HG02623 (cell line): ENCODE data around the gene RHBDF2.

Source experiments
- ATAC-seq: cut with Tn5 transposase; IDR thresholded peaks from one replicate; pipeline ENCODE4 v1.9.1; 2021; ENCODE audit warnings: moderate library complexity; ENCODE audit not compliant: unreplicated experiment

RHBDF2 gene

DNA sequence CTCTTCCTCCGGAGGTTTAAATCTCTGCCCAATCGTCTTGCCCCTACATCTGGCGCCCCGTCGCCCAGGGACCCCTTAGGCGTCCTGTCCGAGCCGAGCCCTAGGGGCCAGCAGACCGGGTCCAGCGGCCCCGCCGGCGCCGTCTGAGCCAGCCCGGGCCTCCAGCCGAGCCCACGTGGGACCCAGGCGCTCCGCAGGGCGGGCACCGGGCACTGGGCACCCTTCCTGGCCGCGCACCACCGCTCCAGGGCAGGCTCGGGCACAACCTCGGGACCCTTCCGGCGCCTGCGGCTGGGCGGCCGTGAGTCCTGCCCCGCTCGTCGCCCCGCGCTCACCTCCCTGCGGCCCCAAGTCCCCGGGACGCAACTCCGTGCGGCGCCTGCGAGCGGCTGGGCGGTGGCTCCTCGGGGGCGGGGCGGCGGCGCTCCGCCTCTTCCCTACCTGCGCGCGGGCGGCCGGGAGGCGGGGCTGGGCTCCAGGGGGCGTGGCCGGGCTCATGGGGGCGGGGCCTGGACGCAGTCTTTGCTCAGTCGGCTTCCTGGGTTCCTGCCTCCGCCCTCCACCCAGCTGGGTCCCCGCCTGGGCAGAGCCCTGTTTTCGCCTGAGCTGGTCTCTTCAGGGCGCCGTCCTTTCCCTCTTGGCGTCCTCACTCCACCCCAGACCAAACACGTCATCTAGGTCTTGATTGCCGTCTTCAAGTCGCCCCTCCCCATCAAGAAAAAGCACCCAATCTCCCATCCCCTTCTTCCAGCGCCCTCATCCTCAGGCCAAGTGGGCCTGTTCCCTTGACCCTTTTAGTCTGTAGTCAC, at the start of gene RHBDF2:
Gene RHBDF2, minus strand, starts transcription at position 406 of the 809 bp plus-strand sequence. CDS start 19,899 bp downstream, outside the sequence.
- peak; percentile 64 for ATAC-seq

DNA sequence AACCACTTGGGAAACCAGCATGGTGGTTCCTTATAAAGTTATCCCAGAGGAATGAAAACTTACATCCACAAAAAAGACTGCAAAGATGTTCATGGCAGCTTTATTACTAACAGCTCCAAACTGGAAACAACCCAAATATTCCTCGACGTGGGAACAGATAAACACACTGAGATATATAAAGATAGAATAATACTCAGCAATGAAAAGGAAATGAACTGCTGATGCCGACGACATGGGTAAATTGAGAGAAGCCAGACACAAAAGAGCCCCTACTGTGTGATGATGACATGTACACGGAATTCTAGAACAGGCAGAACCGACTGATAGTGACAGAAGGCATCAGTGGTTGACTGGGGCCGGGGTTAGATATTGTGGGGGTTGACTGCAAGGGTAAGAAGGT, 48.3 kb upstream of the RHBDF2 start:
- no peak for ATAC-seq

DNA sequence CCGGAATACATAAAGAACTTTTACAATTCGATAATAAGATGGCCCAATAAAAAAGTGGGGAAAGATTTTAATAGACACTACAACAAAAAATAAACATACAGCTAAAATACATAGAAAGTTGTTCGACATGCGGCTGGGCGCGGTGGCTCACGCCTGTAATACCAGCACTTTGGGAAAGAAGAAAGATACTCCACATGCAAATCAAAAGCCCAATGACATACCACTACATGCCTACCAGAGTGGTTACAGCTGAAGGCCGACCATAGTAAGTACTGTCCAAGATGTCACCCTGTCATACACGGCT, 47.9 kb upstream of the RHBDF2 start:
- no peak for ATAC-seq

DNA sequence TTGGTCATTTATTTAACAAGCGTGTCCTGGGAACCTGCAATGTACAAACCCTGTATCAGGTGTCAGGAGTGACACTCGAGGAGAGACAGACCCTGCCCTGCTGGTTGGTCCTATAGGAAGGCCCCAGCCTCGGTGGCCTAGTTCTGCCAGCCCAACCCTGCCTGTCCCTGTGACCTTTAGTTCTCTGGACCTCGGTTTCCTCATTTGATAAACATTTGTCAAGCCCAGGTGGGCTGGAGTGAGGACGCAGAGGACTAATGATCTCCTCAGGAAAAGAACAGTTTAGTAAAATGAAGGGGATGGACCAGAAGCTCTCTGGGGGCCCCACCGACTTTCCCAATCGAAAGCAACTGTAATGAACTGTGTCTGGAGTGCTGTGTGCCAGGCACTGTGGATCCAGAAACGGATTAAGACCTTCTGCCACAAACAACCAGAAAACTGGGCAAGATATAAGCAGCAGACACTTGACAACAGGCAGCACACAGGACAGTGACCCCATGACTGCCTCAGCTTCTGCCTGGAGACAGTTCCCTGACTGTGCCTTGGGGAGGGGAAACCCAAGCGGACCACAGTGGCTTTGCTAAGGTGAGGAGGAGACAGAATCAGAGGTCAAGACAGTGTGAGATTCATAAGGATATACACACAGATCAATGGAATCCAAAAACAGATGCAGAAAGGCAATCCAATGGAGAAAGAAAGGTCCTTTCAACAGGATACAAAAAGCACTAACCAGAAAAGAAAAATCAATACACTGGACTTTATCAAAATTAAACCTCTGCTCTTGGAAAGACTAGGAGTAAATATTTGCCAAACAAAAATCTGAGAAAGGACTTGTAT, 47.4 kb upstream of the RHBDF2 start:
- ATAC-seq, result no peak

DNA sequence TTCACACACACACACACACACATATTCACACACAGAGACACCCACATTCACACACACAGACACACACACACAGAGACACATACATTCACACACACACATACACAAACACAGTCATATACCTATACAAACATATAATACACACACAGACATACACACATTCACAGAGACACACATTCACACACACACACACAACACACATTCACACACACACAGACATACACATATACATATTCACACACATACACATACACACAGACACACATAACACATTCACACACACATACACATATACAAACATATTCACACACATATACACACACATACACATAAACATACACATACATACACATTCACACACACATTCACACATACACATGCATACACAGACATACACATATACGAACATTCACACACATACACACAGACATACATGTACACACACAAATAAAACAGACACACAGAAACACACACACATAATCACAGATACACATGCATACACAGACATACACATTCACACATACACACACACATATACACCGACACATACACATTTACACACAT, 46.5 kb upstream of the RHBDF2 start:
- ATAC-seq, result no peak

DNA sequence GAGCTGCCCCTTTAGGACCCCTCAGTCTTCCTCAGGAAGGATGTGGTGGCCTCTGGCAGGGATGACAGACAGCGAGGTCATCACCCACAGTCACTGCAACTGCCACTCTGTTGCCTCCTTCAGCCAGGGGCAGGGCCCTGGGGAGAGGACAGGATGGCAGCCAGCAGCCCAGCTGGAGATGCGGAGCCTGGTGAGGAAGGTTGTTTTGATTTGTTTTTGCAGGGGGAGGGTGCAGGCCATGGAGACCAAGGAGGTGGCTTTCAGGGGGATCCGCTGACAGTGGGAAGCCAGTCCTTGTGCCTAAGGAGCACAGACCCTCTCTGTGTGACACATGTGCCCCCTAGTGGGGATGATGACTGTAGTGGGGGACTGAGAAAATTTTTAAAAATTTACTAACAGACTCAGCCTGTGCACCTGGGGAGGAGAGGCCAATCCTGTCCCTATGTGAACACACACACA, 46.0 kb upstream of the RHBDF2 start:
- no peak for ATAC-seq

DNA sequence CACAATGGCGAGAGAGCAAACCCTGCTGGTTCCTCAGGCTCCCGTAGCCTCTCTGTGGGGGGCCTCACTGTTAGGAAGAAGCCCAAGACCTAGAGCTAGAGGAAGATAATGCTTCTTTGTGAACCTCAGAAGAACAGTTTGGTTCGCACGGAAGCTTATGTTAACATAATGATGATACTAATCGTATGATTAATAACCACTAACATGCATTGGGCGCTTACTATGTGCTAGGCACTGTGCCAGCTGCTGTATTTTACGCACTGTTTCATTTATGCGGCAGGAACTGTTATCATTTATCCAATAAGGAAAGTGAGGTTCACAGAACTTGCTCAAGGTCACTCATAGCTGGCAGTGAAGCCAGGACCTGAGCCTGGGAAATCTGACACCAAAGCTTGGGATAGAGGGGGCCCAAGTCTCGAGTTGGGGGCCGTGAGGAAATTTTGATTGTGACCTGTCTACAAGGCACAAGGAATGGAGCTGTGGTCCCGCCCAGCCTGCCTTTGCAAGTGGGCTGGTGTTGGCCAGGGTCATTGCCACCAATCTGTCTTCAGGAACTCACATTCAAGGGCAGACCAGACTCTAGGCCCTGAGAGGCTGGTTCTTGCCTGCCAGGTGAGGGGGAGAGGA, 45.4 kb upstream of the RHBDF2 start:
- no peak for ATAC-seq

DNA sequence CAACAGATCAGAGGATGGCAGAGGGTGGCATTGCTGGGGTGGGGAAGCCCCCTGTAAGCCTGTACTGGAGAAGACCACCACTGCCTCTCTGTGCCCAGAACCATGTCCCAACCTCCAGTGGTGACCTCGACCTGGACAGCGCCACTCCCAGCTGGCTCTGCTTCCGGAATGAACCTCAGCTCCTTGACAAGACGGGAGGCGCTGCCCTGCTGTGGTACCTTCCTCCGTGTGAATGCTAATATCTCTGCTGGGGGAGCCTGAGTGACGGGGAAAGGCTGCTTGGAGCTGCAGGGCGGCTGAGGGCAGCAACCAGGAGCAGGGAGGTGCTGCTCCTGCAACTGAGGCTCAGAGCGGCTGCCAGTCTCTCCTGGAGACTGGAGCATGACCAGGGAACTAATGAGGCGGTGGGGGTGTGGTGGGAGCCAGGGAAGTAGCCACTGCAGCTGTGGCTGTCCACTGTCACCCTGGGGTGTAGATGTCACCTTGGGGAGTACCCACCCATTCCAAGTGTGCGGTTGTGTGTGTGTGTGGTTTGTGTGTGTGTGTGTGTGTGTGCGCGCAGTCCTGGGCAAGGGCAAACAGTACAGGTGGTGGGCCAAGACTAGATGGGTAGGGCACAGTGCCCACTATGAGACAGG, 44.8 kb upstream of the RHBDF2 start:
- no peak for ATAC-seq

DNA sequence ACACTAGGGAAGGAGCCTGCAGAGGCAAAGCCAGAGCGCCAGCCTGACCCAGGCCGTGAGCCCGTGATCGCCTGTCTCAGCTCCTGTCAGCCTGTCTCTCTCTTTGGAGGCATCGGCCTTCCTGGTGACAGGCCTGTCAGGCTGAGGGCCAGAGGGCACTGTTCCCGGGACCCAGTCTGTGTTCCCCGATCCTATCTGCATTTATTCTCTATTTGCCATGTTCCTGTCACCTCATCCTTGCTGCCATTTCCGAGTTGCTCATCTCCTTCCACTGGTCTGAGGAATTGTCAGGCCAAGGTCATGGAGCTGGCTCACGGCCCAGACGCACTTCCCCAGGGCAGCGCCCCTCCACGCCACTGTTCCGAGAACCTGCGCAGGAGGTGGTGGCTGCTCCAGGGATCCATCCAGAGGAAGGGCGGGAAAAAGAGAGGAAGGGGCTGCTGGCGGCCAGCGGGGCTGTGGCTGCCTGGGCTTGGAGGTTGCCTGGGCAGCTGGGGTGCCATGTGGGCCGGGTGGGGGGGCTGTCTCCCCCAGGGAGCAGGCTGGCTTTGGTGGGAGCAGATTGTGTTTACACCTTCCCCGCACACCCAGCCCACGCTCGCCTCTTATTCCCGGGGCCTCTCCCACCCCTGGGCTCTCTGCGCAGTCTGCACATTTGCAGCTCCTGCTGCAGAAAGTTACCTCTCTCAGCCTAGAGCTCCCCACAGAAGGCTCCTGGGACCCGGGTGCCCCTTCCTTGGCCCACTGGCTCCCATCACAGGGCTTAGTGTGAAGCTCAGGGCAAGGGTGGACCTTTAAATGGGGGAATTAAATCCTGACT, 43.5 kb upstream of the RHBDF2 start:
- no peak for ATAC-seq

DNA sequence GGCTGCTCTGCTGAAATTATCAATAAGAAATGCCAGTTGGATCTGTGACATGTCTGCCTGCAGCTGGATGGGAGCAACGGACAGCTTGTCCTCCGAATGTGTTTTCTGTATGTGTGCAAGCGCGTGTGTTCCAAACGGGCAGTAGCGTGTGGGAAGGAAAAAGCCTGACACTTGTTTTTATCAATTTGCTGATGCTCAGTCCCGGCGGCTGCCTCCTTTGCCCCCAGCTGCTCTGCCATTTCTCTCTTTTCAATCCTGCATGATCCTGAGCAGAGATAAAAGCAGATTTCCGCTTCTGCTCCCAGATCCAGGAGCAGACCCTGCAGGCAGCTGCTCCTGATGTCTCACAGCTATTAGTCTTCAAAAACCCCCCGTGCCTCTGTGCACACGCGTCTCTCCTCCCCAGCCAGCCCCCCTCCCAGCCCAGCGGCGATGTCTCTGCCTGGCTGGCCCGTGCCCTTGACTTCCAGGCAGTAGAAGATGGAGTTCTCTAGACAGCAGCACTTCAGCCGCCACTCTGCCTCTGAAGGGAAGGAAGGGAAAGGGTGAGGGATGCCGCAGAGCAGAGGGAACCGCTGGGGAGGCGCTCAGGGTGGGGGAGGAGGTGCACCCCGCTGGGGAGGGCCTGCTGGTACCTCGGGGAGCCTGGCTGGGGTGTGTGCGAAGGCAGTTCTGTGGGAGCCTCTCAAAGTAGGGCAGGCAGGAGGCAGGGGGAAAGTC, 42.8 kb upstream of the RHBDF2 start:
- no peak for ATAC-seq

DNA sequence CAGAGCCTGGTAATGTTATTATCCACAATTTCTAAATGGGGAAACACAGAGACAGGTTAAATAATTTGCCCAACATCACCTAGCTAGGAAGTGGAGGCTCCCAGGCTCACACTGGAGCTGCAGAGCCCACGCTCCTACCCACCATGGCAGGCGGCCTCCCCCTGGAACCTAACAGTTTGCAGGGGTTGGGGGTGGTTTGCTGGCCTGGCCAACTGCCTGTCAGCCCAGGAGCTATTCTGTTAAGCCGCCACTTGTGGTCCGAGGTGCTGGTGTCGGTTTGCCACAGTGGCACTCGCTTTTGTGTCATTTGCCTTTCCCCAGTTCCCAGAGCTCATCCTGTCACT, 42.2 kb upstream of the RHBDF2 start:
- ATAC-seq, result no peak

DNA sequence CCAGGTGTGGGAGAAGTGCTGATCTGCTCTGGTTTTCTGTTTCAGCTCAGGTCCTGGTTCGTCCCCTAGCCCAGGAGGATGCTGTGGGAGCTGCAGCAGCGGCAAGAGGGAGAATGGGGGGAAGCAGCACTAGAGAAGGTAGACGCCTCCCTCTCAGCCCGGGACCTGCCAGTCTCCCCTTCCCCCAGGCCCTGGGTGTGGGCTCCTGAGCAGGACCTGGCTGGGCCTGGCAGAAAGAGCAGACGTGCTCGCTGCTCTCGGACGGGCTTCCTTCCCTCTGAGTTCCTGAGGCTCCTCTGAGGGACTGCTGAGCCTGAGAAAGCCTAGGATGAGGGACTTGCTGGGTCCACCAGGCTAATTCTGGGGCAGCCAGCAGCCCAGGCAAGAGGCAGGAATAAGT, 41.8 kb upstream of the RHBDF2 start:
- no peak for ATAC-seq

DNA sequence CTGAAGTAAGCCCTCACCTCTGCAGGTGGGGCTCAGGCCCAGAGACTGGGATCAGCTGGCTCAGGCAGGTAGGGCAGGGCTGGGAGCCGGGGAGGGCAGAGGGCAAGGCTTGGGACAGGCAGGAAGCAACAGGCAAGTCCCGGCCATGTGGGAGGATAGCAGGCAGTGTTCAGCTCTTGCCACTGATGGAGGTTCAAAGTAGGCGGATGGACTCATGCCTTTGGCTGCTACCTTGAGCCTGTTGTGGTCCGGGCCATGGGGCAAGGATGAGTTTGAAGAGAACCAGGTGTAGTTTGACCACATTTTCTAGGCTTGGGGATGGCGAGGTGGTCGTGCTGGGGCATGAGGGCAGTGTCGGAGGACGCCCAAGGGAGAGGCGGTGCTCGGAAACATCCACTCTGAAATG, 41.3 kb upstream of the RHBDF2 start:
- no peak for ATAC-seq

DNA sequence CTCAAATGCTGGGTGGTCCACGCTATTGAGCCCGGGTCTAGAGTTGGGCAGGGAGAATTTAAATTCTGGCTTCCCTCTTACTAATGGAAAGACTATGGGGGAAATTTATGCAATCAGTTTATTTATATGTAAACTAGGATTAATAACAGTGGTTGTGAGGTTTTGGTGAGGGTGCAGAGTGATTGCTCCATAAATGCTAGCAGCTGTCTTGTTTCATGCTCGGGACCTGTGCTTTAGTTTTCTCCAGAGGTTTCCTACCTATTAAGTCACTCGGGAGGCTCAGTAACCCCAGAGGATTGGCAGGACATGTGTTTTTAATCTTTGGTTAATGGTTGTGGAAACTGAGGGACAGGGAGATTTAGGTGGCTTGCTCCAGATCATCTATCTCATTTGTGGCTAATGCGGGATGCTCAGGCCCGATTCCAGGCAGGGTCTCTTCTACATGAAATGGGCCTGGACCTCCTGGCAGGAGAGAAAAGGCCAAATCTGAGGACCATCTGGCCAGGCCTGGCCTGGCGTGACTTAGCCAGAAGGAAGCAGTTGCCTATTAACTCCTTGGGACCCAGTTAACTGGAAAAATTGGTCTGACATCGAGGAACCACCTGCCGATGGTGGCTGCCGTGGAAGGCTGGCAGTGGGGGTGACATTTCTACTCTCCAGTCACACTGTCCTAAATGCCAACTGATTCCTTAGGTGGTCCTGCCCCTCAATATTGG, 40.7 kb upstream of the RHBDF2 start:
- ATAC-seq, result no peak

DNA sequence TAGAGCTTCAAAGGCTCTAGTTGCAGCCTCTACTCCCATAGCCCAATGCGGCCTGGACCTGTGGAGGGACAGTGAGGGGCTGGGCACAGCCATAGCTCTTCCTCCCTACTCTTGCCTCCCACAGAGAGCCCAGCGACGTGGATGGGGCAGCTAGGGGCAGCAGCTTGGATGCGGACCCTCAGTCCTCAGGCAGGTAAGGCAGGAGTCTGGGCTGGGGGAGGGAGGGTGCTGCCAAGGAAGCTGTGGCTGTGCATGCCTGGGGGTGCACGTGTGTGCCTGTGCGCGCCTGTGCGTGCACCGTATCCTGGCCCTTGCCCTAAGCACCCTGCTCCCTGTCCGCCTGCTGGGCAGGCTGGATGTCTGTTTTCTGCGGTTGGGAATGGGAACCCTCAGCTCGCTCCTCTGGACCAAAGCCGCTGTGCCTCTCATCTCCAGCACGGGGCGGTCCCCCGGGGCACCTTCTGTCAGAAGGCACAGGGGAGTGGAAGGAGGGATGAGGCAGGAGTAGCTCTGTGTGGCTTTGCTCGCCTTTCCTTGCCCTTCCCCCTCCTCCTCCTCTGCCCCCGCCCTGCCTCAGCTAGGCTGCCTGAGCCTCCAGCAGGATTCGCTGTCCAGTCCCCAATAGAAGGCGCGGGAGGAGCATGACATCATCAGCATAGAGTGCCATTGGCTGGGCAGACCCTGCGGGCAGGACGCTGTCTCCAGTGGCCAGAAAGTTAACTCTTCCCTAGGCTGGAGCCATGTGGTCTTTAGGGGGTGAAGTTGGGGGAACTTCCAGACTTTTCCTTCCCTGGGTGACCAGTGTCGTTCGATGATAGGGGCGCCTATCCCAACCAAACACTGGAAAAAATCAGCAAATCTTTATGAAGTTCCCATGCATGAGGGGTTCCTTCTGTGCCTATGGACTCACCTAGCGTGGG, 39.4 kb upstream of the RHBDF2 start:
- ATAC-seq, result no peak

DNA sequence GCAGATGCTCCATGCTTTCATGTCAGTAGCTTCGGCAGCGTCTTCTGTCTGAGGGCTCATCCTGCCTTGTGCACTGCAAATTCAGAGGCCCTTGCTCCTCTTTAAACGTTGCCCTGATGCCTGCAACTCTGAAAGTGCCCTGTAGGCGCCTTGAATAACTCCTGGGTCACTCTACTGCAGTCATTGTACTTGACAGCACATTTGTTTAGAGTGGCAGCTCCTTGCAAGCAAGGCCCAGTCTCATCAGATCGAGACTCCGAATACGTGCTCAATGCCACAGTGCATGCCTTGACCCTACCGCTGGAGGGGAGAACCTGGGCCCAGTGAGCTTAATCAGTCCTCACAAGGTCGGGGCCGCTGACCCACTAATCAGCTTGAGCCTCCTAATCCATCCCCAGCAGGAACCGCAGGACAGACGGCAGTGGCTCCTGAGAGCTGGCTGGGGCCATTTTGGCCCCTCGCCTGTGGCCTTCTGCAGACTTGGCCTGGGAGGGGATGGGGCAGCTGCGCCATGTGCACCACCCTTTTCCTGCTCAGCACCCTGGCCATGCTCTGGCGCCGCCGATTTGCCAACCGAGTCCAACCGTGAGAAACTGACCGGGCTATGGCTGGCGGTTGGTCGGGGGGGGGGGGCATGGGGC, 38.5 kb upstream of the RHBDF2 start, which contains the start of gene PRCD:
Gene PRCD, plus strand, starts transcription at position 414 of the 641 bp plus-strand sequence. Its CDS starts 98 bp downstream, at position 512.
- ATAC-seq, result no peak

DNA sequence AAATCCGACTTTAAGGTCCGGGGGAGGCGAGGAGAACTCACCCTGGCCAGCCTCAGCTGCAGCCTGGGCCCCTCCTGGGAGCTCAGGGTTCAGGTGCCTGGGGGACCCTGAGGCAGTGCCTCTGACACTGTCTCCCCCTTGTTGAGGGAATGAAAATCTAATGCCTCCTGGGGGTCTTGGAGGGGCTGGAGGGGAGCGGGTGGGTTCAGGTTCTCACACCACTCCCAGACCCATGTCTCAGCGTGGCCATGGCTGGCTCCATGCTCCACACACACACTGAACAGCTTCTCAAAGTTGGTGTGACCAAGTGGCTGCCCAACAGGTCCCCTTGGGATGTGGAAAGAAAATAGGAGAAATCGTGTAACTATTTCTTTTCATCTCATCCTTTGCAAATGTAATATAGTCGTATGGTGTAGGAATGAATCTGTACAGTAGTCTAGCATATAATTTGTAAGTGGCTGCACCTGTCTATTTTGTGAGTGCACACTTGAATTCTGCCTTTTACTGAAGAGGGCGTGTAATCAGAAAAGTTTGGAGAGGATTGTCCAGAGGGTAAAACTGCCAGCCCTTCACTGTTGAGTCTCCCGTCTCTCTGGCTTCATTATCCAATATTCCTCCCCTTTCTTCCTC, 37.8 kb upstream of the RHBDF2 start:
- no peak for ATAC-seq
